Skeletal muscle satellite cell (primary cell): Measurements from ENCODE around the gene TREH. TPM values are rescaled to one million over a fixed set of nuclear protein-coding genes. Genes with fewer than 3 reads are reported as not detected.

ENCODE experiments used
- small RNA-seq: library from RNA; depleted of rRNA; stranded (forward); fragments of <200 nt; gene quantifications from one replicate; pipeline ENCODE3, GENCODE V24; 2012

The TREH gene

Small RNA genes within 50 kb of the gene (small RNA-seq; reads per million reads assigned to genes)
- not detected for gene RNU6-376P
